NCI-H1930 (cell line): ENCODE measurements around the gene TDRD3.

Experiments
- DNase-seq, 2 experiments: peaks; one replicate each; lab custom pipeline; 2025; lab: John Stamatoyannopoulos, UW

The TDRD3 gene

GRCh38 chr13:60575142-60575541, 178.1 kb downstream of the TDRD3 start:
- DNase-seq, result no peak

GRCh38 chr13:60577761-60578160, 180.7 kb downstream of the TDRD3 start:
- DNase-seq, result no peak

- no peak for DNase-seq
Measured at GRCh38 chr13:60583196-60583888, 186.3 kb downstream of the TDRD3 start.

DNA sequence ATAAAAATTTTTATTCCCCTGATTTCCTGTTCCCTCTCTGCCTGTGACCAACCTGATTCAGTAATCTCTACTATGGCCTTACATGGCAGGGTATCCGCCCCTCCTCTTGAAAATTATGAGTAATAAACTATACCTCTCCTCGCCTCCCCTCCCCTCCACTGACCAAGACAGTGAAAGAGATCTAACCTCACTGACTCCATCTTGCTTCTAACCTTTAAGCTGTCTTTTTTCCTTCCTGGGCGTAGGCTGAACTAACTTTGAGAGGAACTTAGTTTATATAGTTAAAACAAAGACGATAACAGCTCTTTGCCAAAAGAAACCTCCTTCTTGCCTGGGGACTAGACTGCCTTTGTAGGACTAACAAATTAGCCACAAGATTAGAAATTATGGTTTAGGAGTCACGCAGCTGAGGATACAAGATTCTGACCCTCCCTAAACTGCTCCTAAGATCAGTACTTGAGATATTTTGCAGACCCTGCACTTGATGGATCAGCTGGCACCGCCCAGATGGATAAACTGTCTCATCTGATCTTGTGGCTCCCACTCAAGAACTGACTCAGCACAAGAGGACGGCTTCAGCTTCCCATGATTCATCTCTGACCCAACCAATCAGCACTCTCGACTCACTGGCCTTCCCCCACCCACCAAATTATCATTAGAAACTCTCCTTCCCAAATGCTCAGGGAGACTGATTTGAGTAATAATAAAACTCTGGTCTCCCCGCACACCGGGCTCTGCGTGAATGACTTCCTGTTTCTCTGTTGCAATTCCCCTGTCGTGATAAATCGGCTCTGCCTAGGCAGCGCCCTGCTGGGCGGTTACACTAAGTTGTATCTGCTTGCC, 187.1 kb downstream of the TDRD3 start:
- DNase-seq, result no peak

DNA sequence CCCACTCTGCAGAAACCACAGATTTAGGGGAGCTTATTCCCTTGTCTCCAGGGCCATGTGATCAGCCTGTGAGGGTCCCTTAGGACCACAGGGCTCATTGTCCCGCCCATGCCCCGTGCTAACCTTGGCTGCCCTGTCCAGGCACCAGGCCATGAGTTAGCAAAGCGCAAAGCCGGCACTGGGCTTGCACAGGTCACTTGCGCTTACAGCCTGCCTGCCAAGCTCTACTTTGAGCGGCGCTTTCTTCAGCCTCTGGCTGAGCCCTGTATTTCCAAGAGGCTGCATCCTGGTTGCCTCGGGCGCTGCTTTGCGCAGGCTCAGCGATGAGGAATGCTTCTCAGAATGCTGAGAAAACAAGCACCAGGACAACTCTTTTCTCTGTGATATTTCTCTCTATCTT, 188.0 kb downstream of the TDRD3 start:
- no peak for DNase-seq

DNA sequence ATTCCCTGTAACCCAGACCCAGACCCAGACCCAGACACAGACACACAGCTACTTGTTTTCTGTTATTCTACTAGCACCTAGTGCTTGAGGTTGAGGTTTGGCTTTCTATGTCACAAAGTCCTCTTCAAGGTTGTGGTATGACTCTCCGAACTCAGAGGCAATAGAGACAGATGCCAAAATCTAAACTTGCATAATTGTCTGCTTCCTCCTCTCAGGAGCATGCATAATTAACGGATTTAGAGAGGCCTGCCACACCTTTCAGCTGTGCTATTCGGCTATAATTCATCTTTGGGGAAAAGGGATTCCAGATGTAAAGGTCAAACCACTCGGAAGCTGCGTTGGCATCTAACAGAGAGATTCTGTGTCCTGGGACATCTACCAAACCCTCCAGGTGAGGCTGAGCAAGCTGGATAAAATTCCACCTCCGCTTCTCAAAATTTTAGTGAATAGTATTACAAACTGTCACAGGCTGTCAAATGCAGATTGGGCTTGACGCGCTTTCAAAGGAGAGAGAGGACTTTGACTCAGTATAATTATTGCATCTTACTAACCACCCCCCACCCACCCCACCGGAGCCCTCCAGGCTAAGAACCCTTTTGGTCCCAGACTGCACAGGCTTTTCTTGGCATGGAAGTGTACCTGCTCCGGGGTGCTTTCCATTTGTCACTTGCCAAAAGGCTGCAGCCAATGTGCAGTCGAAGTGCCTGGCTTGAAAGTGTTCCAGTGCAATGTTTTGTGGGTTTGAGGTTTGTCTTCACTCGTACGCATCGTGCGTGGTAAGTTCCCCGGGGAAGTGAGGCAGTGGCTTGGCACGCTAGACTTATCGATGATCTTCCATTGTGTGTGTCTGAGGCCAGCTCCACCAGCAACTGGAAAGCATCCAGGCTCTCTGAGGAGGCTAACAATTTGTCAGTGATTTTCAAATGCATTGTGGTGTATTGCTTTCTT, 194.1 kb downstream of the TDRD3 start:
- no peak for DNase-seq

- no peak for DNase-seq
Measured at GRCh38 chr13:60603049-60603448, 206.0 kb downstream of the TDRD3 start.

- no peak for DNase-seq
Measured at GRCh38 chr13:60604058-60604457, 207.0 kb downstream of the TDRD3 start.

- no peak for DNase-seq
Measured at GRCh38 chr13:60608954-60609353, 211.9 kb downstream of the TDRD3 start.

DNA sequence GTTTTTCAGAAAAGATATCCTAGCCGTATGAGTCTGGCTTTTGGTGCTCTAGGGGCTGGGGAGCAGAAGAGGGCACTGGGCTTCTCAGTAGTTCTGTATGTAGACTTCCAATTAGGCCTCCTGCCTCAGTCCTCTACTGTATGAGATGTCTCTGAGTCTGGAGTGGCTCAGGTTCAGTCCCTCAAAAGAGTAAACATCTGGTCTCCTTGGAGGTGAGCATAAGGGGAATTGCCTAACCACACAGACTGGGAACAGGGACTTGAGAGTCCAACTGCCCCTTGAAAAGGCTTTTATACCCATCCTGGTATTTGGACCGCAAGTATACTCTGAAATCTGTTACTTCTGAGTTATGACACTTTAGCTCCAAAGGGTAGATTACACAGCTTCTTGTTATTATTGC, 214.5 kb downstream of the TDRD3 start:
- no peak for DNase-seq

- no peak for DNase-seq
Measured at GRCh38 chr13:60612593-60612992, 215.6 kb downstream of the TDRD3 start.

- DNase-seq, result no peak
Measured at GRCh38 chr13:60613080-60613479, 216.1 kb downstream of the TDRD3 start.

DNA sequence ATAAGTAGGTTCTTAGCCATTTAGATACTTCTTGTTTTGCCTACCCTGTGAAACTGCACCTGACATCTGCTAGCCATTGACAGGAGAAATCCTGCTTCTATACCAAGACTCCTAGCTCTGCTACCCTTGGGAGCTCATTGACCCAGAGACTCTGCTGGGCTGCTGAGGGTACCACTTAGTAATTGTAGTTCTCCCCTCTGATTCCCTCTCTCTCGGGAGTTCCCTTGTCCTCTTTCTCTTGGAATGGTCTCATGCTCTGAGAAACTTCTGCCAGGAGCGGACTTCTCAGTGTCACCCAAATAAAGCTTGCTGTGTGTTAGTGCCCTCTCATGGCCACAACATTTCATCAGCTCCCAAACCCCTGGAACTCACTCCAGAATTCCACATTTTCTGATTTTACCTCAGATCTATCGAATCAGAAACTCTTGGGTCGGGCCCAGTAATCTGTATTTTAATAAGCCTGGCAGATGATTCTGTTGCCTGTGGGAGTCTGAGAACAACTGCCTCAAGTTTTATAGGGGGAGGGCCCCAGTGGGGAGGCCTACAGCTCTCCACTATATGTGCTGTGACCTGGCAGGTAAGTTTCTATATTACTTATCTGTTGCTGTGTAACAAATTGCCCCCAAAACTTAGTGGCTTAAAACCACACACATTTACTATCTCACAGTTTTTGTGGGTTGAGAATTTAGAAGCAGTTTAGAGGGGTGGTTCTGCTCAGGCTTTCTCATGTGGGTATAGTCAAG, 221.1 kb downstream of the TDRD3 start:
- no peak for DNase-seq

DNA sequence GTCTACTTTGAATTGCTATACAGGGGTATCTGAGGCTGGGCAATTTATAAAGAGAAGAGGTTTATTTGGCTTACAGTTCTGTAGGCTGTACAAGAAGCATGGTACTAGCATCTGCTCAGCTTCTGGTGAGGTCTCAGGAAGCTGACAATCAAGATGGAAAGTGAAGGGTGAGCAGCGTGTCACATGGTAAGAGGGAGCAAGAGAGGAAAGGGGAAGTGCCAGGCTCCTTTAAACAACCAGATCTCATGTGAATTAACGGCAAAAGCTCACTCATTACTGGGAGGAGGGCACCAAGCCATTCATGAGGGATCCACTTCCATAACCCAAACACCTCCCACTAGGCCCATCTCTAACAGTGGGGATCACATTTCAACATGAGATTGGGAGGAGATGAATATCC, 222.4 kb downstream of the TDRD3 start:
- no peak for DNase-seq

DNA sequence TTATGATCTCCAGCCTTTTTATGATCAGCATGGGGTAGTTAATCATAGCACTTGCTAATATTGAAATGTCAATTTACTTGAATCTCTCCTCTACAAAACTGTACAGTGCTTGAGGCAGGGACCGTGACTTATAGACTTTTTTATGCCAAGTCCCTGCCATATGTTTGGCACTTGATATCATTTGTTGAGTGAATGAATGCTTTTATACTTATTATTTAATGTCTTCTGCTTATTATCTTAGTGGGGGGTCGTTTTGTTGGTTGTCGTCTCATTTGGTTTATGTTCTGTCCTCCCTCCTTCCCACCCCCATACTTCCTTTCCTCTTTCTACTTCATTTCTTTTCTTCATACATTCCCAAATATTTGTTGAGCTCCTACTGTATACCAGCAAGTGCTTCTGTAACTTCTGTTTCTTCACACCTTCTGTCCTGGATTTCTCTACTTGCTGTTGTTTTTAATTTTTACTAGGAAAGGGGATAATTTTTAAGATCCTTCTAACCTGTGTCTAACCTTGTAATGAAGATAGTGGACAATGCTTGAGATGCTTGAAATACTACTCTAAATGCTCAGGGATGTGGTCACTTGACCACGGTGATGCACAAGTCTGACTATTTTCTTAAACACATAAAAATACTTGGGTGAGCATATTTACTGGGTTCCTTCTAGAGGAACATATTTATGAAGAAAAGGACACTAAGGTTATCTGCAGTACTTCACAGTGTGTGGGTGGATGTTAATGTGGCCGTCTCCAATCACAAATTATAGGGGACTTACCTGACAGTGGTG, 223.8 kb downstream of the TDRD3 start:
- no peak for DNase-seq

GRCh38 chr13:60623151-60623550, 226.1 kb downstream of the TDRD3 start:
- DNase-seq, result no peak
